Right ventricle myocardium superior (tissue), 1 donor: ENCODE data around the gene TBCD. TPM values are rescaled to one million over a fixed set of nuclear protein-coding genes. Genes with fewer than 3 reads are reported as not detected.
"Not testable (repeated sequence)": the region's sequence is repeated elsewhere in the genome, so short reads cannot be mapped to it uniquely, and the experiment has no call there.

Experiments used
- ATAC-seq: fragments of 200-7000 bp; cut with Tn5 transposase; one replicate; pipeline ENCODE4 v1.9.1; 2020; ENCODE audit warnings: mild to moderate bottlenecking; ENCODE audit not compliant: poor library complexity
- DNase-seq: peaks from one replicate; pipeline ENCODE4 v3.0.0-alpha.2; 2020
- intact Hi-C: fragments of 100-400 bp; cut with DNase I; formaldehyde crosslinking; loops from one replicate; pipeline ENCODE4 v1.11.2; 2022
- total RNA-seq: library from RNA; stranded (reverse); fragmentation: NEBNext Ultra II Directional; extraction: Animal tissue kit (Norgen Biotek cat#: 25700); gene quantifications from one replicate; pipeline ENCODE4 v1.2.1, GENCODE V29; 2021
- donor health status: DM: no; HTN: yes; CAD: no; lungs with severe emphysema.

The TBCD gene
- total RNA-seq, 1 donor from 2014 or later = 45.1 TPM

- intact Hi-C loops = no loop called here
- no peak for ATAC-seq
- DNase-seq = no peak
Measured at GRCh38 chr17:82723169-82723807, 28.6 kb upstream of the TBCD start.

DNA sequence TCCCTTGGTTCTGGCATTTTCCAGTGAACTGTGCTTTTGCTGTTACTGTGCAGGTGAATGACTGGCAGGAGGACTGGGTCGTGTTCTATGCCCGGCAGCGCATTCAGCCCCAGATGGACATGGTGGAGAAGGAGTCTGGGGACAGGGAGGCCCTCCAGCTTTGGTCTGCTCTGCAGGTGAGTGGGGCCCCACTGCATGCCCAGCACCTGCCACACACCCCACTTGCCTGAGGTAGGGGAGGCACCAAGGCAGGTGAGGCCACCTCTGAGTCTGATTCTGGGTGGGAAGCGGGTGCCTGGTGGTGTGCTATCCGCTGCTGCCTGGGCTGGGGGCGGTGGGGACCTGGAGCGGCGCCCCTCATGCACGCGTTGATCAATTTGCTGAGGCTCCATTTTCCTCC is 25.4 kb upstream of the TBCD start:
- intact Hi-C loops = no loop called here
- DNase-seq (no peak), ATAC-seq (no peak)

DNA sequence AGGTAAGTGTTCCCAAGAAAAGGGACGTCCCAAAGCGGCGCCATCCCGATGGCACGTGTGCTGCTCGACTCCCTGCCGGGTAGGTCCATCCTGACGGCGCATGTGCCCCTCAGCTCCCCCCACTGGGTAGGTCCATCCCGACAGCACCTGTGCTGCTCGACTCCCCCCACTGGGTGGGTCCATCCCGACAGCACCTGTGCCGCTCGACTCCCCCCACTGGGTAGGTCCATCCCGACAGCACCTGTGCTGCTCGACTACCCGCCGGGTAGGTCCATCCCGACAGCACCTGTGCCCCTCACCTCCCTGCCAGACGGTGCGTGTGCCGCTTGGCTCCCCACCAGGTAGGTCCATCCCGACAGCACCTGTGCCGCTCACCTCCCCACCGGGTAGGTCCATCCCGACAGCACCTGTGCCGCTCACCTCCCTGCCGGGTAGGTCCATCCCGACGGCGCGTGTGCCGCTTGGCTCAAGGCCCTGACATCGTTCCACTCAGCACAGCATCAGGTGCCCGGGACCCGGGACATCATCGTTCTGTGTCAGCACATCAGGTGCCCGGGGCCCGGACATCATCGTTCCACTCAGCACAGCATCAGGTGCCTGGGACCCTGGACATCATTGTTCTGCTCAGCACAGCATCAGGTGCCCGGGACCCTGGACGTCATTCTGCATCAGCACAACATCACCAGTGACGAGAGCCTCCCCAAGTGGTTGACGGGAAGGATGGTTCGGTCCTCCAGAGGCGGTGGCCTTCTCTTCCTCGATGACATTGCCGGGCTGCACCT is 22.2 kb upstream of the TBCD start:
- peak; percentile 28 for DNase-seq
- intact Hi-C loops = no loop called here
- no peak for ATAC-seq

GRCh38 chr17:82732118-82732743 is 19.6 kb upstream of the TBCD start:
- DNase-seq (peak; percentile 20), ATAC-seq (no peak)
- intact Hi-C loops = no loop called here

GRCh38 chr17:82734987-82735866 is 16.6 kb upstream of the TBCD start, which contains the start of gene FN3K:
Gene FN3K, plus strand, starts transcription at chr17:82735615. Its CDS starts 22 bp downstream, at chr17:82735637.
- ATAC-seq (peak; percentile 77), DNase-seq (peak; percentile 73)
- intact Hi-C loops = no loop called here

- no peak for DNase-seq
- no peak for ATAC-seq
- intact Hi-C loops = no loop called here
Measured at GRCh38 chr17:82736511-82737185, 15.2 kb upstream of the TBCD start.

DNA sequence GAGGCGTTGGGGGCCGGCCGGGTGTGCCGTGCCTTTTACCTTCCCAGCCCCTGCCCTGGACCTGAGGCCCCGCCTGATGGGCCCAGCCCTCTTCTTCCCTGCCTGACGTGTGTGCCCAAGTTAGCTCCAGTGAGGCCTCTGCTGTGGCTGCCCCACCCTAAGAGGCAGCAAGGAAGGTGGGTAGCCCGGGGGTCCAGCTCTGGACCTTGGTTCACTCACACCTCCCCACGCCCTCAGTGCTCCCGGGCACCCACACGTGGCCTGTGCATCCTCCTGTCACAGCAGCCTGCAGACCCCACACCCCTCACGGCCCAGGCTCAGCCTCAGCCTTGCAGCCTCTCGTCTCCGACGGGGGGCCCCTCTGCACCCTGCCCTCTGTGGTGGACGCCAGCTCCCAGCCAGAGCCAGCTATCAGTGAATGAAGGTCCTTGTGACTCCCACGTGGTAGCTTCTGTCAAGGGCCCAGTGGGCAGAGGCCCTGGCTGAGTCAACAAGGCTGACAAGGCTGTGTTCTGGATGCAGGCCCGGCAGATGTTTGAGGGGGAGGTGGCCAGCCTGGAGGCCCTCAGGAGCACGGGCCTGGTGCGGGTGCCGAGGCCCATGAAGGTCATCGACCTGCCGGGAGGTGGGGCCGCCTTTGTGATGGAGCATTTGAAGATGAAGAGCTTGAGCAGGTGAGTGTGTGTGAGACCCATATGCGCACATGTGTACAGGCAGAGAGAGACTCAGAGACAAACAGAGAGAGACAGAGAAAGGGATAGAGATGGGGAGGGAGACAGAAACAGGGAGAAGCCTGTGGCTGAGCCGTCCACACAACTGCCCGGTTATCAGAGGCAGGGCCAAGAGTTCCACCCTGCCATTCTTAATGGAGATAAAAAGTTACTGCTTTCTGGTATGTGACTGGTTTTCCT is 13.6 kb upstream of the TBCD start:
- ATAC-seq = peak; percentile 87
- intact Hi-C loops = no loop called here
- peak; percentile 87 for DNase-seq

- DNase-seq = no peak
- no peak for ATAC-seq
- intact Hi-C loops = loop anchor here (2.0 kb wide), 1 partner anchor 54 kb away; no protein-coding TSS in a partner anchor
Measured at GRCh38 chr17:82740906-82741759, 10.7 kb upstream of the TBCD start.

- DNase-seq (no peak), ATAC-seq (no peak)
Measured at GRCh38 chr17:82743344-82744219, 8.3 kb upstream of the TBCD start.

GRCh38 chr17:82744736-82745135 is 7.1 kb upstream of the TBCD start:
- intact Hi-C loops, DNase-seq, ATAC-seq: not testable (repeated sequence)

More at GRCh38 chr17:82743344-82744219, 8.3 kb upstream of the TBCD start:
- intact Hi-C loops = no loop called here

GRCh38 chr17:82745524-82745923 is 6.3 kb upstream of the TBCD start:
- ATAC-seq (no peak), DNase-seq (no peak)
- intact Hi-C loops = no loop called here

GRCh38 chr17:82748756-82749155 is 3.1 kb upstream of the TBCD start:
- ATAC-seq (no peak), DNase-seq (no peak)
- intact Hi-C loops = no loop called here

DNA sequence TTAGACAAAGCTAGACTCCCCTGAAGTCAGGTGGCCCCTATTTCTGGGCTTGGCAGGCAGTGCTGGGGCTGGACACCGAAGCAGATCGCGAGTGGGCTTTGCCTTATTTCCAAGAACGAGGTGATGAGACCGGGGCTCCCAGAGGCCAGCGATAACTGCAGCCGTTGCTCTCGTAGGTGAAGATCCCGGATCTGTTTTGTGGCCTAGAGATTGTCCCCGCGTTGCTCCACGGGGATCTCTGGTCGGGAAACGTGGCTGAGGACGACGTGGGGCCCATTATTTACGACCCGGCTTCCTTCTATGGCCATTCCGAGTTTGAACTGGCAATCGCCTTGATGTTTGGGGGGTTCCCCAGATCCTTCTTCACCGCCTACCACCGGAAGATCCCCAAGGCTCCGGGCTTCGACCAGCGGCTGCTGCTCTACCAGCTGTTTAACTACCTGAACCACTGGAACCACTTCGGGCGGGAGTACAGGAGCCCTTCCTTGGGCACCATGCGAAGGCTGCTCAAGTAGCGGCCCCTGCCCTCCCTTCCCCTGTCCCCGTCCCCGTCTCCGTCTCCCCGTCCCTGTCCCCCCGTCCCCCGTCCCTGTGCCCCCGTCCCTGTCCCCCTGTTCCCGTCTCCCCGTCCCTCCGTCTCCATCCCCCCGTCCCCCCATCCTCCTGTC is 1.5 kb upstream of the TBCD start:
- DNase-seq (peak; percentile 44), ATAC-seq (no peak)
- intact Hi-C loops = no loop called here

GRCh38 chr17:82751171-82751570 is 694 bp upstream of the TBCD start:
- DNase-seq (no peak), ATAC-seq (no peak)
- intact Hi-C loops = no loop called here
